Hematopoietic multipotent progenitor cell treated with erythropoietin and hydrocortisone succinate and interleukin-3 and kit ligand, for 17 days (in vitro differentiated cells): ENCODE measurements around the gene TGFB2.

Source experiments
- DNase-seq: peaks from one replicate; pipeline ENCODE4 v3.0.0-alpha.2; 2015; ENCODE audit warnings: low spot score

The TGFB2 gene

GRCh38 chr1:218490406-218490922 is 145.3 kb downstream of the TGFB2 start:
- no peak for DNase-seq

DNA sequence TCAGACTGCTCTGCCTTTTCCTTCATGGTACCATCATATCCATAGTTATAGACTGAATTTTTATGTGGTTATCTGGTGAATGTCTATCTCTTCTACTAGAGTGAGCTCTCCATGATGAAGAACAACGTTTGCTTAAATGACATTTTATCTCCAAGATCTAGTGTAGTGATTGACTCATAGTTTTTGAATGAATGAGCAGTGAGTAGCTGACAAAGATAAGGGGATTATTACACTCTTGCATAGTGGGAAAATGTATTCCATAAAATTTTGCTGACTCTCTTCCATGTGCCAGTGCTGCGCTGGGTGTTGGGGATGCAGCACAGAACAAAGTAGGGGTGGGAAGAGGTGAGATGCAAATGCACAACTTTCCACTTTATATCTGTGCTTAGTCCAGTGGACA is 147.7 kb downstream of the TGFB2 start:
- no peak for DNase-seq

DNA sequence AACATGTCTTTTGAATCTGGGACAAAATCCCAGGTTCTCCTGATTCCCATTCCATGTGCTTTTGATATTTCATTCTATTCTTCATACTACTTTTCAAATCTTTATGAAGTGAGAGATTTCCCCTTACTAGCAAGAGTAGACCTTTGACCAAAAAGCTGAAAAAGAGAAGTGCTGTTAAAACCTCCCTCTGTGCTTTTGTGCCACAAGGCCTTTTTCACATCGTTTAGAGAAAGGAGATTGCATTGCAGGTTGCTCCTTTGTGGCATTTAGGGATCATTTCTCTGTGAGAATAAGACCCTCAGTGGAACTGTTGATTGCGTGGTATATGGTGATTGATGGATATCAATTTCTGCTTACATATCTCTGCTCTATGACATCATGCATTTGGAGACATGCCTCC is 148.8 kb downstream of the TGFB2 start:
- DNase-seq, result no peak
